ENCODE results near the gene NACC1.
"Not testable (repeated sequence)": the region's sequence is repeated elsewhere in the genome, so short reads cannot be mapped to it uniquely, and the experiment has no call there.

NACC1 gene

GRCh38 chr19:13122980-13123957, 5.2 kb downstream of the NACC1 start:
- no peak for DNase-seq

GRCh38 chr19:13127051-13127450, 9.0 kb downstream of the NACC1 start:
- no peak for DNase-seq

DNA sequence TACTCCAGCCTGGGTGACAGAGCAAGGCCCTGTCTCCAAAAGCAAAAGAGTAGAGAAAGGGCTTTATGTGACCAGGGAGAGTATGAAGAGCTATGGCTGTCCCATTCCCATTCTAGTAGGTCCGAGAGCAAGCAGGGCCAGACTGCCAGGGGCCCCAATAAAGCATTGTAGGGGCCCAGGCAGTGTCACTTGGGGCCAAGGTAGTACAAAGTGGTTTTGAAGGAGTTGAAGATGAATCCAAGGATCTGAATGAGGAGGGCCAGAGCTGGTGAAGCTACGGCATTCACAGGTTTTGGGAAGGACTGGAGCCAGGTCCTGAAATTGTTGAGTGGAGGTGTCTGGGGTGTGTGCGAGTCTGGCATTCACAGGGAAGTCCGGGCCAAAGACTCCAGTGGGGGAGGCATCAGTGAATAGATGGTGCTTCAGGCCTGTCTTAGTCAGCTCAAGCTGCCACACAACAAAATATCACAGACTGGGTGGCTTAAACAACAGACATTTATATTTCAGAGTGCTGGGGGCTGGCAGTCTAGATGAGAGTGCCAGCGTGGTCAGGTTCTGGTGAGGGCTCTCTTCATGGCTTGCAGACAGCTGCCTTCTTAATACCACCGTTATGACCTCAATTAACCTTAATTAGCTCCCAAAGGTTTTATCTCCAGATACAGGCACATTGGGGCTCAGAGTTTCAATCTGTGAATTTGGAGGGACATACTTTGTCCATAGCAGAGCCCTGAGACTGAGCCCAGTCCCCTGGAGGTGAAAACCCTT, 9.9 kb downstream of the NACC1 start:
- no peak for DNase-seq

- DNase-seq, result no peak
These were observed 10.5 kb downstream of the NACC1 start for GRCh38 chr19:13128583-13128982.

- no peak for DNase-seq
These were observed 11.3 kb downstream of the NACC1 start for GRCh38 chr19:13129384-13129783.

DNA sequence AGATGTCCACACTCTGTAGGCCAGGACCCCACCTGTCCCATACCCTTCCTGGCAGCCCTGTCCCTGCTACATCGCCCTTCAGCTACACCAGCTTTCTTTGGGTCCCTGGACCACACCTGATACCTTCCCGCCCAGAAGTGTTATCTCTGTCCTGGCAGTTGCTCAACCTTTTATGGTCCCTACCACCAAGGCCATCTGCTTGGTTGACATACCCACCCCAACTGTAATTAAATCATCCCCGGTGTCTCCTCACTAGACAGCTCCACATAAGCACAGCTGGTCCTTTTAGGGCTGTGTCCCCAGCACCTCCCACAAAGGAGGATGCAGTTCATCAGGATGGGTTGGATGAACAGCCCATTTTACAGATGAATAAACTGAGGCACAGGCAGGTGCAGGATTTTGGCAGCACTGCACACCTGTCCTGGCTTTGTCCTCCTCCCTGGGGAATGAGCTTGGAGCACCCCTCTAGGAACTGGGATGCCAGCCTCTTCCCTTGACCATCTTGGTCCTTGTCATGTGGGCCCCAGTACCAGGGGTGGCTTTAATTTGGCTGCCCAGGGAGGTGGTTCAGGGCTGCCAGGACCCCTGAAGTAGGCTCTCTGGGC, 12.9 kb downstream of the NACC1 start:
- DNase-seq, result no peak

GRCh38 chr19:13132471-13133180, 14.6 kb downstream of the NACC1 start:
- no peak for DNase-seq

- no peak for DNase-seq
These were observed 15.3 kb downstream of the NACC1 start for GRCh38 chr19:13133241-13133870.

- no peak for DNase-seq
These were observed 16.6 kb downstream of the NACC1 start for GRCh38 chr19:13134626-13135025.

GRCh38 chr19:13135068-13136062, 17.3 kb downstream of the NACC1 start:
- DNase-seq, result no peak

DNA sequence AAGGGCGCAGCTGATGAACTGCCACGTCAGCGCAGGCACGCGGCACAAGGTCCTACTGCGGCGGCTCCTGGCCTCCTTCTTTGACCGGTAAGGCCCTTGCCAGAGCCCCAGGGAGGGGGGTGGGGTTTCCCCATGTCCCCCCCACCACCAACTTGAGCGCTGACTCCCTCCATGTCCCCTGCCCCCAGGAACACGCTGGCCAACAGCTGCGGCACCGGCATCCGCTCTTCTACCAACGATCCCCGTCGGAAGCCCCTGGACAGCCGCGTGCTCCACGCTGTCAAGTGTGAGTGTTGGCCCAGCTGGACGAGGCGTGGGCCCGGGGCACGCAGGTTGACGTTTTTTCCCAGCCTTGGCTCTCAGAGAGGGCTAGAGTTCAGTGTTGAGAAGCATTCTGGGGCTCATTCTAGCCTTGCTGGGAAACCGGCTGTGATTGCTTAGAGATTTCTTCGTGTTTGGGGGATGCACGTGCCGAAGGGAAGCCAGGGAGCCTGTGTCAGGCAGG, 19.3 kb downstream of the NACC1 start:
- no peak for DNase-seq

GRCh38 chr19:13138171-13138915, 20.3 kb downstream of the NACC1 start:
- no peak for DNase-seq

DNA sequence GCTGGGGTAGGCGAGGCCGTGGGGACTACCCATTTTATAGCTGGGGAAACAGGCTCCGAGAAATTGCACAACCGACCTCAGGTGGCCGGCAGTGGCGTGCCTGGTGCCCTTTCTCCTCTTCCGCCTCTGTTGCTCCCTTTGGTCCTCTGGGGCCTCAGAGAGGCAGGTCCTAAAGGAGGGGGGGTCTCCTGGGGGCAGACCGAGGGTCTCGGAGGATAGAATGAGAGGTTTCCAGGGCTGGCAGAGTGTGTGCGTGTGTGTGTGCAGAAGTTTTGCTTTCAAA, 20.8 kb downstream of the NACC1 start:
- DNase-seq, result no peak

DNA sequence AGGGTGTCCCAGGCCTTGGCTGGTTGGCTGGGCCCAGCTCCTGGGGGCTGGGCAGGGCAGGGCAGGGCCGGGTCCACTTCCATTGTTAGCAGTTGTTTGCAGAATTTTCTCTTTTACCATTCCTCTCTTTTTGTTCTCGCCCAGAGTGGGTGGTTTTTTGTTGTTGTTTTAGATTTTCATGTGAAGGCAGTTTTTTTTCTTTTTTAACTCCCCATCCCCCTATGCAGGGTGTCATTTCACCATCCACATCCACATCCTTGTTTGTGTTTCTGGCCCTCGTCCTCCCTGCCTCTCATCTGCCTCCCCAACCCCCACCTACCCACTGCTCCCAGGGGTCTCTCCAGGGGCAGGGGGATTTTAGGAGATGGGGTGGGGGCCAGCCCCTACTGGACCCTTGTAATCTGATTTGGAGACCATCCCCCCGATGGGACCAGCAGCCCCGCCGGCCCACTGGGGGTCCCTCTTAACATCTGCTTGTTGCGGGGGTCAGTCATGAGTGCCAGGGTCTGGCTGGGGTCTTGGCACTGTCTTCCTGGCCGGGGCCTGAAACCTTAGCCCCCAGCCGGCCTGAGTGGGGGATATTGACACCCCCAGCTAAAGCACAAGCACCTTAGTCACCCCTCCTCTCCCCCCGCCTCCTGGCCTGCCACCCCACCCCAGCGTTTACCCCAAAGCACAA, 21.7 kb downstream of the NACC1 start:
- no peak for DNase-seq

DNA sequence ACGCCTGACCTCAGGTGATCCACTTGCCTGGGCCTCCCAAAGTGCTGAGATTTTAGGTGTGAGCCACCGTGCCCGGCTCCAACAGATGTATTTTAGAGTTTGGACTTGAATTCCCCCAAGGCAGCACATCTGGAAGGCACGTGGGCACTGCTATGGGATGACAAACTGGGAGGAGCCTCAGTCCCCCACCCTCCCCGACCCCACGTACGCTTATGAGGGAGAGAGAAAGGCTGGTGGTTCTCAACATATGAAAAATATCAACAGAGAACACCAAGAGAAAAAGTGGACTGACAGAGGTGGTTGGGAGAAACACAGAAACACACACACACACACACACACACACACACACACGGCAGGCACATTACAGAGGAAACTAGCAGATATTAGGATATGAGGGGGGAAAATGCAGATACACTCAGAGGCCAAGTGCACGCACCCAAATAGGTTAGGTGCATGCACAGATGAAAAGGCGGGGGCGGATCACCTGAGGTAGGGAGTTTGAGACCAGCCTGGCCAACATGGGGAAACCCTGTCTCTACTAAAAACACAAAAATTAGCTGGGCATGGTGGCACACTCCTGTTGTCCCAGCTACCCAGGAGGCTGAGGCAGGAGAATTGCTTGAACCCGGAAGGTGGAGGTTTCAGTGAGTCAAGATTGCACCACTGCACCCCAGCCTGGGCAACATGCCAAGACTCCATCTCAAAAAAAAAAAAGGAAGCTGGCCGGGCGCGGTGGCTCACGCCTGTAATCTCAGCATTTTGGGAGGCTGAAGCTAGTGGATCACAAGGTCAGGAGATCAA, 28.9 kb downstream of the NACC1 start:
- DNase-seq, result no peak

- DNase-seq, result not testable (repeated sequence)
These were observed 31.1 kb downstream of the NACC1 start for GRCh38 chr19:13149173-13149627.

GRCh38 chr19:13149628-13150186, 31.6 kb downstream of the NACC1 start:
- DNase-seq, result no peak

GRCh38 chr19:13150187-13150930, 32.3 kb downstream of the NACC1 start, which contains the start of the genes IER2 and STX10:
TSS of gene IER2 (plus strand) at chr19:13150411. CDS start at chr19:13153187, 2,776 bp downstream.
TSS of gene STX10 (minus strand) at chr19:13150375. CDS start at chr19:13150173, 202 bp downstream.
- DNase-seq, result peak; percentile 76
